BLaER1 (cell line): ENCODE data around the gene MARCHF6.
"Not testable (repeated sequence)": the region's sequence is repeated elsewhere in the genome, so short reads cannot be mapped to it uniquely, and the experiment has no call there.

ENCODE experiments used
- H3K27ac ChIP-seq: shearing (Covaris generic); formaldehyde crosslinking; 2 replicates; pipeline ENCODE4 v1.8.1; 2022
- H3K27me3 ChIP-seq: shearing (Covaris generic); formaldehyde crosslinking; 2 replicates; pipeline ENCODE4 v1.8.1; 2022
- H3K36me3 ChIP-seq: shearing (Covaris generic); formaldehyde crosslinking; 2 replicates; pipeline ENCODE4 v1.8.1; 2022
- H3K4me1 ChIP-seq: shearing (Covaris generic); formaldehyde crosslinking; 2 replicates; pipeline ENCODE4 v1.8.1; 2022
- H3K4me2 ChIP-seq: shearing (Covaris generic); formaldehyde crosslinking; 2 replicates; pipeline ENCODE4 v1.8.1; 2022
- H3K4me3 ChIP-seq: shearing (Covaris generic); formaldehyde crosslinking; 2 replicates; pipeline ENCODE4 v1.8.1; 2022
- H3K9ac ChIP-seq: shearing (Covaris generic); formaldehyde crosslinking; 2 replicates; pipeline ENCODE4 v1.8.1; 2022
- H3K9me3 ChIP-seq: shearing (Covaris generic); formaldehyde crosslinking; 2 replicates; pipeline ENCODE4 v1.8.1; 2022
- H4K20me1 ChIP-seq: shearing (Covaris generic); formaldehyde crosslinking; 2 replicates; pipeline ENCODE4 v1.8.1; 2022
- Cebpa-rat ChIP-seq: shearing (Covaris generic); IDR thresholded peaks from 2 replicates; pipeline ENCODE4 v1.8.1; 2022

MARCHF6 gene

DNA sequence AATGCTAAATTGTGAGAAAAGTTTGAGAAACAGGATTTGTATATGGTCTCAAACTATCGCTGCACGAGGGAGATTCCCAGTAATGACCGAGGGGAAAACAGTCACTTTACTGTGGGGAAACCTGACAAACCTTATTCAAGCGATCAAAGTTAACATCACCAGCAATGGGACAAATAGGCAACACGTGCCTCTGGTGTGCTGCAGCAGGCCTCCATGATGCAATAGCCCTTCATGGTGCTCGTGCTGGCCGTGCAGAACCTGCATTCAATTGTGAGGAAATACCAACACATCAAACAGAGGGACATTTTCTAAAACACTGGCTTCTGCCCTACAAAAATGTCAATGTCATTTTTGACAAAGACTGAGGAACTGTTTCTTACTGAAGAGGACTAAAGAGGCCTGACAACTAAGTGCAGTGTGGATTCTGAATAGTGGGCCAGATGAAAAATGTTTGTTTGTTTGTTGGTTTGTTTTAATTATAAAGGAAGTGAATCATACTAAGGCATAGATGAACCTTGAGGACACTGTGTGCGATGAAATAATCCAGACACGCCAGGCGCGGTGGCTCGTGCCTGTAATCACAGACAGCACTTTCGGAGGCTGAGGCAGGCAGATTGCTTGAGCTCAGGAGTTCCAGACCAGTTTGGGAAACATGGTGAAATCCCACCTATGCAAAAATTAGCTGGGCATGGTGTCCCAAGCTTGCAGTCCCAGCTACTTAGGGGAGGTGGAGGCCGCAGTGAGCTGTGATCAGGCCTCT lies 17.6 kb upstream of the MARCHF6 start:
- no peak overlapping the region for H3K27ac ChIP-seq
- H3K27me3 ChIP-seq, result peaks cover 39% of the 10 kb centered on the region
- no peak overlapping the region for H3K4me2 ChIP-seq
- peaks cover 26% of the 10 kb centered on the region for H3K9me3 ChIP-seq
- no peak overlapping the region for H3K4me3 ChIP-seq
- no peaks in the 10 kb centered on the region for H4K20me1 ChIP-seq
- no peaks in the 10 kb centered on the region for H3K4me1 ChIP-seq
- TF ChIP-seq Cebpa-rat, result no peak
- H3K9ac ChIP-seq, result no peak overlapping the region
- no peaks in the 10 kb centered on the region; the same call in 1 of the 2 replicates for H3K36me3 ChIP-seq

DNA sequence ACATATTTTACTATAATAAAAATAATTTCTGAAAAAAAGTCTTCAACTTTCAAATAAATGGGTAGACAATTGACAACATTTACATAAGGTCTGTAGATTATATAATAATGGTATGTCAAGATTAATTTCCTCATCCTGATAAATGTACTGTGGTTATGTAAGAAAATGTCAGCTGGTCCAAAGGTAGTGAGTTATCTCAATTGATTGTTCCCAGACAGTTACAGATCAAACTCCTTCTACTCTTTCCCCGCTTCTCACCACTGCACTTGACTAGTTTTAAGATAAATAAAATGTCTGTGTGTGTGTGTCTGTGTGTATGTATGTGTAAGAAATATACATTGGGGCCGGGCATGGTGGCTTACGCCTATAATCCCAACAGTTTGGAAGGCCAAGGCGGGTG lies 16.4 kb upstream of the MARCHF6 start:
- H3K4me3 ChIP-seq, result no peak overlapping the region
- no peak overlapping the region for H3K4me2 ChIP-seq
- TF ChIP-seq Cebpa-rat, result no peak
- H3K9me3 ChIP-seq, result peaks cover 26% of the 10 kb centered on the region
- no peaks in the 10 kb centered on the region for H4K20me1 ChIP-seq
- H3K9ac ChIP-seq, result no peak overlapping the region
- H3K27me3 ChIP-seq, result peaks cover 31% of the 10 kb centered on the region
- no peaks in the 10 kb centered on the region for H3K4me1 ChIP-seq
- no peak overlapping the region for H3K27ac ChIP-seq
- H3K36me3 ChIP-seq, result no peaks in the 10 kb centered on the region; the same call in 1 of the 2 replicates

DNA sequence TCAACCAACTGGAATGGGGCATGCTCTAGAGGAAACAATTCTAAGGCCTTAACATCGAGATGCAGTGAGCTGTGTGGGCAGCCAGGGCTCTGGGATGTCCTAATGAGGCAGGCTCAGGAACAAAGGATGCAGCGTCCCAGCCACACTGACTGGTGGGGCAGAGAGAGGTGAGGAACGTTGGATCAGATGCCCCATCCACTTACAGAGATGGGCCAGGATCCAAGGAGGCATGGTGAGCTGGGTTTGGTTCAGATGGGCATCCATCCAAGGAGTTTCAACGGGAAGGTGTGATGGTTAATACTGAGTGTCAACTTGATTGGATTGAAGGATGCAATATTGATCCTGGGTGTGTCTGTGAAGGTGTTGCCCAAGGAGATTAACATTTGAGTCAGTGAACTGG lies 15.5 kb upstream of the MARCHF6 start:
- Histone ChIP-seq H4K20me1 (no peaks in the 10 kb centered on the region), H3K4me1 (no peaks in the 10 kb centered on the region), H3K9ac (no peak overlapping the region), H3K27me3 (peaks cover 22% of the 10 kb centered on the region), H3K4me2 (no peak overlapping the region), H3K27ac (no peak overlapping the region), H3K9me3 (peaks cover 17% of the 10 kb centered on the region), H3K4me3 (no peak overlapping the region), H3K36me3 (no peaks in the 10 kb centered on the region; the same call in 1 of the 2 replicates)
- TF ChIP-seq Cebpa-rat, result no peak

DNA sequence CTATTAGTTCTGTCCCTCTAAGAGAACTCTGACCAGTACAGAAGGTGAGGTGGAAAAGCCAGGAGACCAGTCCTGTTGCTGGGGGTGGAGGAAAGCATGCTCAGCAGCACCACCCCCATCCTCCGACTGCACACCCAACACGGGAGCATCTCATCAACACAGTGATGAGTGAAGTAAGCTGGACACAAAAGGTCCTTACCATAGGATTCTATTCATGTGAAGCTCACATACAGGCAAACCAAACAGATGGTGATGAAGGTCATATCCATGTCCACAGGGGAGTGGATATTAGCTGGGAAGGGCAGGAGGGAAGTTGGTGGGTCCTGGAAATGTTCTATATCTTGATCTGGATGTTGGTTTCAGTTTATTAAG lies 14.8 kb upstream of the MARCHF6 start:
- Histone ChIP-seq H4K20me1 (no peaks in the 10 kb centered on the region), H3K9ac (no peak overlapping the region), H3K27me3 (peaks cover 15% of the 10 kb centered on the region), H3K4me1 (no peaks in the 10 kb centered on the region), H3K36me3 (no peaks in the 10 kb centered on the region; the same call in 1 of the 2 replicates), H3K27ac (no peak overlapping the region), H3K9me3 (peaks cover 11% of the 10 kb centered on the region), H3K4me2 (no peak overlapping the region), H3K4me3 (no peak overlapping the region)
- no peak for TF ChIP-seq Cebpa-rat

DNA sequence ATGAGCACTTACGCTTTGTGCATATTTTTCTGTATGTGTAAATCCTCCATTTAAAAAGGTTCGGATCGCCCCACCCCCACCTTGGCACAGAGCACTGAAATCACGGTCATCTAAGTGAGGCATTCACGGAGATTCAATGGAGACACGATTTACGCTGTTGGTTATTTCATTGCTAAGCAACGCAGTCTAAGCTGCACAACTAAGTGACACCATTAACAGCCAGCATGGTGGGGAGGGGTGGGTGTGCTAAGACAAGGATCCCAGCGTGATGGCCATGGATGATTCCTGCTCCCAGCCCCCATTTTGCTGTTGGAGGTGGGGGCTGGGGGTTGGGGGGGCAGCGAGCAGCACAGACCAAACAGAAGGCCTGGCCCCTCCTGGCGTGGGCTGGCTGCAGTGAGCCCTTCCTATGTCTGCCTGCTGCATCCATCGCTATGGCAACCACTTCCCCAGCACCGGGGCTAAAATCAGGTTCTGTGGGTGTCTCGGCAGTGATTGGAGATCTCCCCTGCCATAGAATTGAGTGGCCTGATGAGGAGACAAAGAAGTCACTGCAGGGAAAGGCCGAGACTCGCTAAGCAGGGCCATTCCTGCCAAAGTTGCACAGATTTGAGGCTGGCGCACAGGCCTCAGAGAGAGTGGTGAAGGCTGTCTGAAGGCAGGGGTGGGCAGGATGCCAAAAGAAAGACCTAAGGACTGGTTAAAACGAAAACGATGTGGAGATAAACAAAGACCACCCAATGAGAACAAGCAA lies 14.3 kb upstream of the MARCHF6 start:
- no peak overlapping the region for H3K4me3 ChIP-seq
- peaks cover 10% of the 10 kb centered on the region for H3K27me3 ChIP-seq
- no peak overlapping the region for H3K9ac ChIP-seq
- TF ChIP-seq Cebpa-rat, result no peak
- H3K4me2 ChIP-seq, result no peak overlapping the region
- H3K4me1 ChIP-seq, result no peaks in the 10 kb centered on the region
- H3K9me3 ChIP-seq, result peaks cover 5% of the 10 kb centered on the region
- no peak overlapping the region for H3K27ac ChIP-seq
- H3K36me3 ChIP-seq, result no peaks in the 10 kb centered on the region
- no peaks in the 10 kb centered on the region for H4K20me1 ChIP-seq

DNA sequence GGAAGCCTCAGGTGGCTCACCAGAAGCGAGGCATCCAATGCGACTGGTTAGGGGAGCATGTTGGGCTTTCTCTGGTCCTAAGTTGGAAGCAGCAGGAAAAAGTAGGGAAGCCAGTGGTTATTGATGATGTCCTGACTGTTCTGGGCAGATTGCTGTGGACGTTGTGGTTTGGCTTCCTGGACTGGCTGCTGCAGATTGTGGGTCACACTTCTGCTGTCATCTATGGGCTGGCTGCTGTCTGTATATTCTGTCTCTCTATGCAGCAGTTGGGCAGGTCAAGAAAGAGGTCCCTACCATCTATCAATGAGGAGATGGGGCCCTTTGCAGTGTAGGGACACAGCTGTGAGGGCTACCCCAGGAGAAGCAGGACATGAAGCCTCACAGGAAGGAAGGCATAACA lies 13.5 kb upstream of the MARCHF6 start:
- H3K4me1 ChIP-seq, result no peaks in the 10 kb centered on the region
- H4K20me1 ChIP-seq, result no peaks in the 10 kb centered on the region
- no peak overlapping the region for H3K4me3 ChIP-seq
- H3K9ac ChIP-seq, result no peak overlapping the region
- no peak for TF ChIP-seq Cebpa-rat
- H3K4me2 ChIP-seq, result no peak overlapping the region
- peaks cover 2% of the 10 kb centered on the region for H3K27me3 ChIP-seq
- H3K36me3 ChIP-seq, result no peaks in the 10 kb centered on the region
- H3K27ac ChIP-seq, result no peak overlapping the region
- no peaks in the 10 kb centered on the region for H3K9me3 ChIP-seq

DNA sequence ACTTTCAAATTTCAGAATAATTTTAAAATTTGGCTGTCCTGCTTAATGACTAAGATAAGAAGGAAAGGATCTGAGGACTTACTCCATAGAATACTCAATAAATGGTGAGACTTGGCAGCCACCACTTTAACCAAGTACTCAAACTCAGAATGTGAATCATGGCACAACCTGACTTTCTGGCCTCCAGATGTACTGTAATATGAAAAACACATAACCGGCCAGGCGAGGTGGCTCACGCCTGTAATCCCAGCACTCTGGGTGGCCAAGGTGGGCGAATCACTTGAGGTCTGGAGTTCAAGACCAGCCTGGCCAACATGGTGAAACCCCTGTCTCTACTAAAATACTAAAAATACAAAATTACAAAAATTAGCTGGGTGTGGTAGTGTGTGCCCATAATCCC lies 10.0 kb upstream of the MARCHF6 start:
- no peak overlapping the region for H3K27ac ChIP-seq
- no peak overlapping the region for H3K4me3 ChIP-seq
- H3K9ac ChIP-seq, result no peak overlapping the region
- no peaks in the 10 kb centered on the region for H3K4me1 ChIP-seq
- no peaks in the 10 kb centered on the region for H4K20me1 ChIP-seq
- no peaks in the 10 kb centered on the region for H3K27me3 ChIP-seq
- no peak overlapping the region for H3K4me2 ChIP-seq
- no peaks in the 10 kb centered on the region for H3K9me3 ChIP-seq
- no peak for TF ChIP-seq Cebpa-rat
- no peaks in the 10 kb centered on the region for H3K36me3 ChIP-seq

DNA sequence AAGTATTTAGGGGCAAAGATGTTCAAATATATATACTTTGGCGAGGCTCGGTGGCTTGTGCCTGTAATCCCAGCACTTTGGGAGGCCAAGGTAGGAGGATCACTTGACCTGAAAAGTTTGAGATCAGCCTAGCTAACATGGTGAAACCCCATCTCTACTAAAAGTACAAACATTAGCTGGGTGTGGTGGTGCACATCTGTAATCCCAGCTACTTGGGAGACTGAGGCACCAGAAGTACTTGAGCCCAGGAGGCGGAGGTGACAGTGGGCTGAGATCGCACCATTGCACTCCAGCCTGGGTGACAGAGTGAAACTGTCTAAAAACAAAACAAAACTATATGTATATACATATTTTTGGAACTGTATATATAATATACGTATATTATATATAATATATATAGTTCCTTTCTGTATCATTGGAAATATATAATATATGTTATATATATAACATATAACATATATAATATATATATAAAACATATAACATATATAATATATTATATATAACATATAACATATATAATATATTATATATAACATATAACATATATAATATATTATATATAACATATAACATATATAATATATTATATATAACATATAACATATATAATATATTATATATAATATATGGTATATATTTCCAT lies 8.9 kb upstream of the MARCHF6 start:
- not testable (repeated sequence) for H4K20me1 ChIP-seq, H3K4me1 ChIP-seq, H3K4me3 ChIP-seq, H3K9me3 ChIP-seq, H3K9ac ChIP-seq, H3K27ac ChIP-seq, H3K27me3 ChIP-seq, H3K36me3 ChIP-seq, H3K4me2 ChIP-seq

DNA sequence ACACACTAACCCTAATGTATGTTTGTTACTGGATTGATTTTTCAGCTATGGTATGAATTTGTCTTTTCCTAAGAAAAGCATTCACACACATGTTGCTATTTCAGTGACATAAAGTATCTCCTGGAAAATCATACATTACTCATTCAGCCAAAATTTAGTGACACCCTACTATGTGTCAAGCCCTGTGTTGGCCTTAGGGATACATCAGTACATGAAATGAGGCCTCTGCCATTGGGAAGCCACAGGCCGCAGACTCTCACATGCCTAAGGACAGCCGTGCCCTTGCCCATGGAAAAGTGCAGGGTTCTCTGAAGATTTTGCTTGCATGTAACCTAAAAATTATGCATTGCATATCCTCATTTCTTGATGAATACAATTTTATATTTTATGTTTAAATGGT lies 5.2 kb upstream of the MARCHF6 start:
- H3K4me1 ChIP-seq, result peaks cover 16% of the 10 kb centered on the region
- no peak overlapping the region for H3K4me2 ChIP-seq
- H4K20me1 ChIP-seq, result no peaks in the 10 kb centered on the region
- H3K36me3 ChIP-seq, result no peaks in the 10 kb centered on the region
- no peaks in the 10 kb centered on the region for H3K9me3 ChIP-seq
- H3K9ac ChIP-seq, result no peak overlapping the region
- TF ChIP-seq Cebpa-rat, result no peak
- no peak overlapping the region for H3K4me3 ChIP-seq
- no peaks in the 10 kb centered on the region for H3K27me3 ChIP-seq
- no peak overlapping the region for H3K27ac ChIP-seq
